DMS114 treated with DMSO at 0.1 percent for 48 hours (cell line): ENCODE results near the gene DLG3.
A peak's percentile ranks its signal among the peaks of the same experiment; 100 is the strongest.
"Not testable (repeated sequence)": the region's sequence is repeated elsewhere in the genome, so short reads cannot be mapped to it uniquely, and the experiment has no call there.

Experiments used
- DNase-seq: peaks from one replicate; lab custom pipeline; 2025; ENCODE audit not compliant: unreplicated experiment; lab: John Stamatoyannopoulos, UW

DLG3 gene

DNA sequence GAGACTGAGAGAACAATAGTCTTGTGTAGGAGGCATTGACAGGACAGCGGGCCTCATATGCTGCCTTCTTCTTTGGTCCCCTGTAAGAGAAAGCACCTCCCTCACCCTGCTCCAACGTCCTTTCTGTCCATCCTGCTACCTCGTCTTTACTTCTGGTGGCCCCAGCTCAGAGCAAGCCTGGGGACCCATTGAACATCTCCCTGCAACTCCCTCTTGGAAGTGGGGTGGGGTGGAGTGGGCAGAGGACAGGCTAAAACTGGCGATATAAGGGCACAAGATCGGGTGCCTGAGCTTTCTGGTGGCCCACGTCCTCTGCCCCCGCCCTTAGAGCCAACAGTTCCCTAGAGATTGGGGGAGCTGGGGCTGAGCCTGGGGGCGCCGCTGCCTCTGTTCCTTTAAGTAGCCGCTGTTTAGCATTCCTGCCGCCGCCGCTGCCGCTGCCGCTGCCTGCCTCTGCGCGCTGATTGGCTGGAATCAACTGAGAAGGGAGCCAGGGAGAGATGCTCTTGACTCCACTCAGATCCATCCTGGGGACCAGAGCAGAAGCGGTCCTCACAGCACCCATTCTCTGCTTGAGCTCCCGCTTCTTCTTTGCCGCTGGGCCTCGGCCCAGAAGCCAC, at the start of gene DLG3:
TSS of gene DLG3 (plus strand) at position 510 of the 620 bp plus-strand sequence. CDS start 367 bp downstream, outside the sequence.
- peak; percentile 16 for DNase-seq

DNA sequence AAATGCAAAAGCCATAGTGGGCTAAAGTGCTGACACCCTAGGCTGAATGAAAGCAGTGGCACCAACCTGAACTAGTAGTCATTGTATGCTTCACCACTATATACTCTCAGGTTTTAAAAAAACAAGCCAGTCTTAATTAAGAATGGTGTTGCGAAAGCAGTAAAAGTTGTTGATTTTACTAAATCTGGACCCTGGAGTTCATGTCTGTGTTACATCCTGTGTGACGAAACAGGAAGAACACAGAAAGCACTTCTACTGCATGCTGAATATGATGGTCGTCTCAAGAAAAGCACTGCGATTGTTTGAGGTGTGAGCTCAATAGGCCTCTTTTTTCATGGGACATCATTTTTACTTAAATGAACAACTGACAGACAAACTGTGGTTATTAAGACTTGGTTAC, 45.7 kb upstream of the DLG3 start:
- no peak for DNase-seq

- not testable (repeated sequence) for DNase-seq
Measured at GRCh38 chrX:70400181-70400580, 44.5 kb upstream of the DLG3 start.

DNA sequence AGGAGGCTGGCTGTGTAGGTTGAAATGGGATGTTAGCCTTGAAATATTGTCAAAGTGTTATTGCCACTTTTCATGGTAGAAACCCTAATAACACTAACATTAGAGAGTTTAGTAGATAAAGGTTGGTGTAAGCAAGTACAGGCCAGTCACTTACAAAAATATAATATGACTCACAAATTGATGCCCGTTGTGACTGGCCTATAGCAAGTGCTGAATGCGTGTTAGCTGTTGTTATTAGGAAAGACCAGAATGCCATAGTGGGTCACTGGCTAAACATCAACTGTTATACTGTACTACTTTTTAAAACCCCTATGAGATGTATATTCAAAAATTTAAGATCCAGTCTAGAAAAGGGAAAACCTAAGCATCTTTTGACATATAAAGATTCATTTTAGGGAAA, 41.9 kb upstream of the DLG3 start:
- DNase-seq = no peak

GRCh38 chrX:70405003-70405402, 39.6 kb upstream of the DLG3 start:
- DNase-seq = no peak

GRCh38 chrX:70410921-70411320, 33.7 kb upstream of the DLG3 start:
- DNase-seq = no peak

GRCh38 chrX:70411475-70411874, 33.2 kb upstream of the DLG3 start:
- DNase-seq = no peak

GRCh38 chrX:70421618-70422017, 23.0 kb upstream of the DLG3 start:
- no peak for DNase-seq

- DNase-seq = peak; percentile 7
Measured at GRCh38 chrX:70422851-70423341, 21.7 kb upstream of the DLG3 start, which contains the start of gene GDPD2. Gene GDPD2 (plus strand): TSS chrX:70423314. CDS start chrX:70424985, 1,671 bp downstream.

GRCh38 chrX:70423936-70424675, 20.5 kb upstream of the DLG3 start:
- DNase-seq = no peak

- DNase-seq = no peak
Measured at GRCh38 chrX:70424801-70425200, 19.8 kb upstream of the DLG3 start.

- no peak for DNase-seq
Measured at GRCh38 chrX:70426286-70427278, 18.1 kb upstream of the DLG3 start.

GRCh38 chrX:70427365-70427764, 17.3 kb upstream of the DLG3 start:
- no peak for DNase-seq

DNA sequence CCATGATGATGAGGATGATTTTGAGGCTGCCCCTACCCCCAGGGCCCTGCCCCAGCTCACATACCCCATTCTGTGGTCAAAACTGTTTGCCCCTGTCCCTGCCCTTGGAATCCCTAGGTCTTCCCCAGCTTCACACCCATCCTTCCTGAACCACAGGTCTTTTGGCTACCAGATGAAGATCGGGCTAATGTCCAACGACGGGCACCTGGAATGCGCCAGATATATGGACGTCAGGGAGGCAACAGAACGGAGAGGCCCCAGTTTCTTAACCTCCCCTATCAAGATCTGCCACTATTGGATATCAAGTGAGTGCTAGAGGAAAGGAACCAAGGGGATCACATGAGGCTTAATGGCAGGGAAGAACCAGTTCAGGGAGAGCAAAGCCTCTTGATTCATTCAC, 14.9 kb upstream of the DLG3 start:
- no peak for DNase-seq

DNA sequence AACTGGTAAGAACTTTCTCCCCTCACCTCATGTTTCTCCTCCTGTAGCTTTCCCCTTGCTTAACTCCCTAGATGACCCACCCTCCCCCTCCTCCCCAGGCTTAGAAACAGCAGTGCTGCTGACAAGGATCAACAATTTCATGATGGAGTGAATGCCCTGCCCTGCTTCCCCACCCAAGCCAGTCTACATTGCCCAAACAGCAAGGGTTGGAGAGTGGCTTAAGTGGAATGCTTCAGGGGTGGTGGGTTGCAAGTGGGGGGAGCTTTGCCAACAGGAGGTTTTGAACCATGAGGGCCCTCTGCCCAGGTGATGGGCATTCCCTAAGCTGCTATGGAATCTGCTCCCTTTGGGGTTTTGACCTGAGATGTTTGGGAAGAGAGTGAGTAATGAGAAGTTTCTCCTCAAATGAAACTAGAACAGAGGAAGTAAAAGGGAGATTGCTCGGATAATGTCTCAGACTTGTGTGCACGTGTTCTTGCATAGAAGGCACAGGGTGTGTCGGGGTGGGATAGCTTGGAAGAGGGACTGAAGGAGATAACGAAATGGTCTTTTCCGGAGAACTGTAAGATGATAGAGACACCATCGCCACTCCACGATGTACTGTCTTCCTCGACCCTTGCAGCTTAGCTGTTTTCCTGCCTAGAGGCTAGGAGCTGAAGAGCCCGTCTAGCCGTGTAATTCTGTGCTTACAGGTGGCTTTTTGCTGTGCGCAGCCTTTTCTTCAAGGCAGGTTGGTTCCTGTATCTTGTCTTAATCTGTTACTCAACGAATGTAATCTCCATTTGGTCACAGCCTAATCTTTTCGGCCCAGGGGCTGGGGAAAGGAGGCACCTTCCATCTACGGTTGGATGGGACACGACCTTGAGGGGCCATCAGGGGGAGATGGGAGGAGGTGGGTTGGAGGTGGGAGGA, 11.4 kb upstream of the DLG3 start:
- DNase-seq = no peak

GRCh38 chrX:70433848-70434351, 10.7 kb upstream of the DLG3 start:
- DNase-seq = peak; percentile 23

- DNase-seq = peak; percentile 72
Measured at GRCh38 chrX:70434352-70434866, 10.2 kb upstream of the DLG3 start.

- no peak for DNase-seq
Measured at GRCh38 chrX:70434914-70435586, 9.6 kb upstream of the DLG3 start.

DNA sequence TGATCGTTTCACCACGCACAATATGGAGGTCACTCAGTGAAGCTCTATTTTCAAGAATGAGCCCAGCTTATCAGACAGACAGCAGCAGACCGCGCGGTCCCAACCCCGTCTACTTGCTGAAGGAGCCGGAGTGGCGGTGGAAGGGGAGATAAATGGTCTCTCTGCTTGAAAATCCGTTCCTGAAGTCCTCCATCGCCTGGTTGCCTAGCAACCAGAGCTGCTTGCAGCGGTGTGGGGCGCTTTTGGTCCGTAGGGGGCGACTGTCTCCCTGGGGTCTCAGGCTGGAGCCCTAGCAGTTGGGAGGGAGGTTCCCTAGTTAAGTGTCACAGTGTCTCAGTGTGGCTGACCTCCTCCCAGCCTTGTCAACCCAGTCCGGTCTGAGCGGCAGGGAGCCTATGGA, 8.3 kb upstream of the DLG3 start:
- no peak for DNase-seq
